Activated naive CD8-positive, alpha-beta T cell treated with anti-CD3 and anti-CD28 coated beads, Interleukin-2, amount 10 ng/mL, durations not matched to agents 7 days and 5 days (primary cell): ENCODE measurements around the gene TSPAN17. TPM values are rescaled to one million over a fixed set of nuclear protein-coding genes. Genes with fewer than 3 reads are reported as not detected.
A peak's percentile ranks its signal among the peaks of the same experiment; 100 is the strongest.

Experiments used
- ATAC-seq: fragments of 150-1000 bp; cut with Tn5 transposase; one replicate; pipeline ENCODE4 v1.10.0; 2021; ENCODE audit warnings: low read depth, moderate library complexity
- POLR2A ChIA-PET: fragments of 350-600 bp; sonication (Branson Sonifier 250); formaldehyde crosslinking; loops from one replicate; lab custom pipeline; 2021; ENCODE audit warnings: antibody characterized with exemption; lab: Charles Lee
- DNase-seq: peaks from one replicate; pipeline ENCODE4 v3.0.0; 2021
- H3K27ac Mint-ChIP-seq: one replicate; pipeline ENCODE4 v1.8.0; 2022; ENCODE audit warnings: mild to moderate bottlenecking, mixed read lengths
- H3K27me3 Mint-ChIP-seq: one replicate; pipeline ENCODE4 v1.8.0; 2022; ENCODE audit warnings: mild to moderate bottlenecking, moderate library complexity, mixed read lengths
- H3K36me3 Mint-ChIP-seq: one replicate; pipeline ENCODE4 v1.8.0; 2021; ENCODE audit warnings: mild to moderate bottlenecking, mixed read lengths
- H3K4me1 Mint-ChIP-seq: one replicate; pipeline ENCODE4 v1.8.0; 2021; ENCODE audit warnings: mixed read lengths
- H3K4me3 Mint-ChIP-seq: one replicate; pipeline ENCODE4 v1.8.0; 2022; ENCODE audit warnings: mild to moderate bottlenecking, moderate library complexity, mixed read lengths
- H3K9me3 Mint-ChIP-seq: one replicate; pipeline ENCODE4 v1.8.0; 2021; ENCODE audit warnings: mixed read lengths
- total RNA-seq, 2 experiments: library from RNA; stranded (reverse); gene quantifications; one replicate each; pipeline ENCODE4 v1.2.3, GENCODE V29; 2021

TSPAN17 gene
- total RNA-seq, 2 experiments from 2014 or later, result 39.6 to 40.7 TPM

DNA sequence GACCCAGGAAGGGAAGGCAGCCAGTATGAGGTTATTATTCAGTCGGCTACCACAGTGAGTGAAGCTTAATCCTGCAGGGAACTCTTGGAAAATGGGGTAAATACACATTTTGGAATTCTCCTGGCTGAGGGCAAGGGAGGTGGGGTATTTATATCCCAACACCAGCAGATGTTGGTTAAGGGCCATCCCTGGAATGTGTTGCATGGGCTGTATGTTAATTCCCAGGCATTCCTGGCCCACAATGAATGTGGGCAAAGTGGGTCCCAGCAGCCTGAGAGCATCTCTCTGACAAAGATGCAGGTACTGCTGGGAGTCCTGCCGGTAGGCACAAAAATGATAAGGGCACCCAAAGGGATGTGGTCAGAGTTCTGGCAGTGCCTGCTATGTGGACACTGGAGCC is 34.4 kb upstream of the TSPAN17 start:
- POLR2A ChIA-PET, result no interaction called here
- Mint-ChIP-seq H3K27ac (no peak overlapping the region), H3K9me3 (no peaks in the 10 kb centered on the region), H3K27me3 (peaks cover 53% of the 10 kb centered on the region), H3K4me1 (peaks cover 8% of the 10 kb centered on the region), H3K36me3 (no peaks in the 10 kb centered on the region), H3K4me3 (no peak overlapping the region)
- no peak for ATAC-seq
- DNase-seq, result no peak

DNA sequence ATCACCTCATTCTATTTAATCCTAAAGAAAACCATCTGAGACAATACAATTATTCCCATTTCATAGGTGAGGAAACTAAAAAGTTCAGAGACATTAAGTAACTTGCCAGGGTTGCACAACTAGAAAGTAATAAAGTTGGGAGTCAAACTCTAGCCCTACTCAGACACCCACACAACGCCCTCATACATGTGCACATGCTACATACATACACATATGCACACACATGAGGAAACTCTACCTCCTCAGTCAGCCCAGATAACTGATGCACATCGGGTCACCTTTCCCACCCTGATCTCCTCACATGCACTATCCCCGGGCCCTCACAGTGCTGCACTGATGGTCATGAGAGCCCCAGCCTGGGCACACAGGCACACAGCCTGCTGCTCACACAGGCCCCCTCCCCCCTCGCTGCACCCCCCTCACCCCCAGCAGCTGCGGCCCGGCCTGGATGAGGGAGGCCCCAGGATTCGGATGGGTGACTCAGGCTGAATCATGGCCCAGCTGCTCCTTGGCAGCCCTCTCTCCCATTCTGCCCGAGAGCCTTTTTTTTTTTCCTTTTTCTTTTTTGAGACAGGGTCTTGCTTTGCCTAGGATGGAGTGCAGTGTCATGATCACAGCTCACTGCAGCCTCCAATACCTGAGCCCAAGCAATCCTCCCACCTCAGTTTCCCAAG is 32.3 kb upstream of the TSPAN17 start:
- no peak overlapping the region for H3K4me3 Mint-ChIP-seq
- no peak for DNase-seq
- H3K9me3 Mint-ChIP-seq, result no peaks in the 10 kb centered on the region
- ATAC-seq, result no peak
- H3K27me3 Mint-ChIP-seq, result peaks cover 60% of the 10 kb centered on the region
- H3K36me3 Mint-ChIP-seq, result no peaks in the 10 kb centered on the region
- peaks cover 6% of the 10 kb centered on the region for H3K4me1 Mint-ChIP-seq
- H3K27ac Mint-ChIP-seq, result no peak overlapping the region
- POLR2A ChIA-PET, result no interaction called here

DNA sequence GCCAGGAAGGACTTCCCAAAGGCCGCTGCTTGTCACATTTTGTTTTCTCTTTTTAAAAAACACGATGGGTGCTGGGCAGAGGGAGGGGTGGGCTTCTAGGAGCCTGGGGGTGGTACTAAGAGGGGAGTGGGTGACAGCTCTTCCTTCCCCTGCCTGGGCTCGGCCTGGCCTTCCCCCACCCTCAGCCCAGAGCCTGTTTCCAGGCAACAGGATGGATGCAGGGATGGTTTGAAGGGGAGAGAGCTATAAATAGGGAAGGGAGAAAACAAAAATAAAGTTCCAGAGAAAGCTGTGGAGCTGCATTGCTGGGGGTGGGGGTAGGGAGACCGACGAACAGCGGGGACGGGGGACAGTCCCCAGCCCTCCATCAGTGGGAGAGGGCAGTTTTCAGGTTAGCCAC is 30.8 kb upstream of the TSPAN17 start:
- peaks cover 7% of the 10 kb centered on the region for H3K4me1 Mint-ChIP-seq
- H3K36me3 Mint-ChIP-seq, result peaks cover 2% of the 10 kb centered on the region
- ATAC-seq (no peak), DNase-seq (no peak)
- H3K27me3 Mint-ChIP-seq, result peaks cover 69% of the 10 kb centered on the region
- no peaks in the 10 kb centered on the region for H3K9me3 Mint-ChIP-seq
- no peak overlapping the region for H3K4me3 Mint-ChIP-seq
- POLR2A ChIA-PET, result no interaction called here
- H3K27ac Mint-ChIP-seq, result no peak overlapping the region

DNA sequence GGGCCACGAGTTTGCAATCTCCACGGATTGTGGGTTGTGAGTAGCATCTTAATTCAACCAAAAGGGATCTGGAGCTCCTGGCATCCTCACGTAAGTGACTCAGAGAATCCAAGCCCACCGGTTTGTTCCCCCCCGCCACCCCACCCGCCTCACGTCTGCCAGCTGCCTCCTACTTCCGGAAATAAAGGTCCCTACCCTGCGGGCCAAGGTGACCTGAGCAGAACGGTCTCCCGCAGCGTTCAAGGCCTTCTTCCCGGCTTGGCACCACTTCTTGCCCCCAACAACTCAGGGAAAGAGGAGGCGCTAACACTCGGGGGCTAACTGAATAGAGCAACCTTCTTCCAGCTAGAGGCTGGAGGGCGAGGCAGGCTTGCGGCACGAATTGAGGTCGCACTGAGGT is 28.5 kb upstream of the TSPAN17 start:
- peak overlapping the region; percentile 37 for H3K4me3 Mint-ChIP-seq
- peaks cover 2% of the 10 kb centered on the region for H3K36me3 Mint-ChIP-seq
- DNase-seq (no peak), ATAC-seq (no peak)
- peaks cover 7% of the 10 kb centered on the region for H3K4me1 Mint-ChIP-seq
- peaks cover 66% of the 10 kb centered on the region for H3K27me3 Mint-ChIP-seq
- H3K27ac Mint-ChIP-seq, result no peak overlapping the region
- POLR2A ChIA-PET, result interaction anchor here (1.1 kb wide), 1 partner anchor 12 kb away, joined by 3 read pairs; the partner anchor contains the start of genes EIF4E1B and SNCB
- H3K9me3 Mint-ChIP-seq, result no peaks in the 10 kb centered on the region

DNA sequence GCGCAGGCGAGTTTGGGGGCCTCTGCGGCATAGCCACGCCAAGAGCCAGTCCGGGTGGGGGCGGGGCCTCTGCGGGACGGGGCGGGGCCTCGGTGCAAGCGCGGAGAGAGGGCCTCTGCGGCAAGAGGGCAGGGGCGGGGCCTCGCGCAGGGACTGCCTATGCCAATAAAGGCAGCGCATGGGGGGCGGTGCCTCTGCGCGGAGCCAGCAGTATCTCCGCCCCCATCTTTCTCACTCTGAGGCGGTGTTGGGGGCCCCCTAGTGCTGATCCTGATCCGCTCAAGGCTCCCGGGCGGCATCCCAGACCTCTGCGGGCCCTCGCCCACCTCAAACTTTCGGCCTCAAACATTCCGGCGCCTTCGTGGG is 28.1 kb upstream of the TSPAN17 start:
- POLR2A ChIA-PET, result no interaction called here
- DNase-seq (peak; percentile 85), ATAC-seq (peak; percentile 95)
- peaks cover 2% of the 10 kb centered on the region for H3K36me3 Mint-ChIP-seq
- peaks cover 69% of the 10 kb centered on the region for H3K27me3 Mint-ChIP-seq
- H3K9me3 Mint-ChIP-seq, result no peaks in the 10 kb centered on the region
- no peak overlapping the region for H3K27ac Mint-ChIP-seq
- H3K4me1 Mint-ChIP-seq, result peaks cover 7% of the 10 kb centered on the region
- H3K4me3 Mint-ChIP-seq, result peak overlapping the region; percentile 37

DNA sequence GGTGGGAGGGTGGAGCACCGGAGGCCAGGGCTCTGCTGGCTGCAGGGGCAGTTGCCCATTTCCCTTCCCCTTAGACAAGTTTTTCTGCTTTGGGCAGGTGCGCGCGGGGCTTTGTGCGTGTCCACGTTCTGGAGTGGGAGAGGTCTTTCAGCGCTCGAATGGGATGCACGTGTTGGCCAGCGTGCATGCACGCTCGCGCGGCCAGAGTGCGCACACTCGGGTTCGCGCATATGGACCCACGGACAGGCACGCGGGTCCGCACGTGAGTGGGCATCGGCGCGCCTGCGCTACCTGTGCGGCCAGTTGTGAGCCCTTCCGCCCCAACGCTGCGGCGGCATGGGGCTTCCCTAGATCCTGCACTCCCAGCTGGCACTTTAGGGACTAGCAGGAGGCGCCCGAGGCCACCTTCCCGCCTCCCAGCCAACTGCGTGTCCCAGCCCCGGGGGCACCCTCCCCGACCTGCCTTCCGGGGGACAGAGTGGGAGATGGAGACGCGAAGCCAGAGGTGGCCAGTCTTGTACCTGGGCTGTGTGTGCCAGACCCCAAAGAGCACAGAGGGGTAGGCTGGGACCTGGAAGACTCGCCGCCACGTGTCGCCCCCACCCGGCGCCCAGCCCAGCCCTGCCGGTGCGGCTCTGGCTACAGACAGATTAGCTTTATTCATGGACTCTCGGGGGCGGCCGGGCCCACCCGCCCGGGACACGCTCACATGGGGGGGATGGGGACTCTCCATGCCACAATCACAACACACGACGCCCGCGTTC is 27.5 kb upstream of the TSPAN17 start:
- POLR2A ChIA-PET, result no interaction called here
- H3K36me3 Mint-ChIP-seq, result peaks cover 2% of the 10 kb centered on the region
- no peak for ATAC-seq
- DNase-seq, result no peak
- peaks cover 7% of the 10 kb centered on the region for H3K4me1 Mint-ChIP-seq
- H3K4me3 Mint-ChIP-seq, result peak overlapping the region; percentile 83
- H3K27me3 Mint-ChIP-seq, result peaks cover 74% of the 10 kb centered on the region
- H3K27ac Mint-ChIP-seq, result no peak overlapping the region
- no peaks in the 10 kb centered on the region for H3K9me3 Mint-ChIP-seq

DNA sequence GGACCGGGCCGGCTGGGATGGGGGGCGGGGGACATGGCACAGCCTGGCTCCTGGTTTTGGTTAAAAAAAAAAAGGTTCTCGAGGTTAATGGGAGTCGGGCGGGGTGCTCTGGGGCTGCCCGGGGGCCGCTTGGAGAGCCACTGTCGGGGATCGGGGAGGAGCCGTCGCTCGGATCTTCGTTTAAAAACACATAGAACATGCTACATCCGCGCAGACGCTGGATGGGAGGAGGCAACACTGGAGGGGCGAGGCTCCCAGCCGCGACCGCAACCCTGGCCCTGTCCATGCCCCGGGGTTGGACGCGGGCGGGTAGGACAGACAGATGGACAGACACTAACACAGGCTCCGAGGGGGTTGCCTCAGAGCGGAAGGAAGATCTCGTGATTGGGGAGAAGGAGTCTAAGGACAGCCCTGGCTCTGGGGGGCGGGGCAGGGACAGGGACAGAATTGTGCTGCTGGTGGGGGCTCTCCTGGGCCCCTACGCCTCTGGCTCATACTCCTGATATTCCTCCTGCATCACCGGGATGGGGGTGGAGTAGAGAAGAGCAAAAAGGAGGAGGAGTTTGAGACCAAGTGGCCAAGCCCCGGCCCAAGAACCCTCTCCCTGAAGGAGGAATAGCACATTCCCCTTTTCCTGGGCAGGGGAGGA is 26.8 kb upstream of the TSPAN17 start:
- Mint-ChIP-seq H3K27me3 (peaks cover 77% of the 10 kb centered on the region), H3K36me3 (peaks cover 2% of the 10 kb centered on the region), H3K27ac (no peak overlapping the region), H3K9me3 (no peaks in the 10 kb centered on the region), H3K4me1 (peaks cover 7% of the 10 kb centered on the region), H3K4me3 (peak overlapping the region; percentile 83)
- POLR2A ChIA-PET, result no interaction called here
- ATAC-seq (peak; percentile 26), DNase-seq (no peak)

DNA sequence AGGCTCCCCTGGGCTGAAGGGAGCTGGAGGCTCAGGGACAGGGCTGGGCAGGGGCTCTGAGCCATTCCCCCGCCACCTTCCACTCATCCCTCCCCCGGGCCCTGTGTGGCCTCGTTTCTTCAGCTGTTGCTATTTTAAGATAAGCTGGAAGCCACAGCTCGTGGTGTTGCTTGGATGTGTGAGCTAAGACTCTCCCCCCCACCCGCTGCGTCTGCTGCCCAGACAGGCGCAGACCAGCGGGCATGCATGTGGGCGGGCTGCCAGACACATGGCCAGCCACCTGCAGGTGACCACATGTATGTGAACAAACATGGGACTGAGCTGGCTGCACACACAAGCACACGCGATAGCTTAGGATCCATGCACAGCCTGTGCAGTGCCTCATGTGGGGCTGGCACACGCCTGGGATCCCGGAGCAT is 25.6 kb upstream of the TSPAN17 start:
- H3K4me3 Mint-ChIP-seq, result no peak overlapping the region
- peaks cover 7% of the 10 kb centered on the region for H3K4me1 Mint-ChIP-seq
- POLR2A ChIA-PET, result interaction anchor here (0.8 kb wide), 2 partner anchors 9 to 15 kb away, joined by 3 read pairs; partner anchors contain the start of genes EIF4E1B and SNCB
- no peaks in the 10 kb centered on the region for H3K9me3 Mint-ChIP-seq
- DNase-seq (no peak), ATAC-seq (no peak)
- peaks cover 74% of the 10 kb centered on the region for H3K27me3 Mint-ChIP-seq
- H3K36me3 Mint-ChIP-seq, result peaks cover 2% of the 10 kb centered on the region
- H3K27ac Mint-ChIP-seq, result no peak overlapping the region

DNA sequence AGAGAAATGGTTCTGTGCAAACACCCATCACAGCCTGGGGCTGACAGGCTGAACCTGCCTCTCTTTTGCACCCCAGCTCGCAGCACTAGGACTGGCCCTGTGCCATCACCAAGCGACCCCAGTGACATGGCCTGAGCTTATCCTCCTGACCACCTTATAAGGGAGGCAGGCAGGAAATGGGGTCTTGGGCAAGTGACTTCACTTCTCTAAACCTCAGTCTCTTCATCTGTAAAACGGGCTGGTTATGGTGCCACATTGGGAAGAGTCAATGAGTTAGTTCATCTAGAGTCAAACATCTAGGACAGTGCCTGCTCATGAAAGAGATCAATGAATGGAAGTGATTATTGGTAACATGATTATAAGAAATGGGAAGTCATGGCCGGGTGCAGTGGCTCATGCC is 23.1 kb upstream of the TSPAN17 start:
- POLR2A ChIA-PET, result no interaction called here
- Mint-ChIP-seq H3K4me3 (no peak overlapping the region), H3K27me3 (peaks cover 69% of the 10 kb centered on the region), H3K27ac (no peak overlapping the region), H3K36me3 (peaks cover 2% of the 10 kb centered on the region), H3K9me3 (no peaks in the 10 kb centered on the region), H3K4me1 (peaks cover 10% of the 10 kb centered on the region)
- DNase-seq, result no peak
- ATAC-seq, result no peak

DNA sequence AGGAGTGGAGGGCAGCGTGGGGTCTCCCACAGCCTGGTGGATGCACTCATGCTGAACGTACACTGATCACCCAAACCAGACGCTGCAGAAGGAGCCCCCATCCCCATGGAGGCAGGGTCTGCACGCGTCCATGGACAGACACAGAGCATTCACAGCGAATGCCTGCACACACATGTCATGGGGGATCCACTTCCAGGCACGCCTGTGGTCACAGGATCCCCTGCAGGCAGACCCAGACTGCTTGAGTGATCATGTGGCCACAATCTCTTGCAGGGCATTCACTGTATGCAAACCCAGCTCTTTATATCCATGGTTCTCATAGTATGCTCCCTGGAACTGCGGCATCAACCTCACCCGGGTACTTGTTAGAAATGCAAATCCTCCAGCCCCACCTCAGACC is 22.3 kb upstream of the TSPAN17 start:
- Mint-ChIP-seq H3K4me1 (peaks cover 10% of the 10 kb centered on the region), H3K4me3 (no peak overlapping the region), H3K27ac (no peak overlapping the region), H3K36me3 (peaks cover 2% of the 10 kb centered on the region), H3K27me3 (peaks cover 69% of the 10 kb centered on the region), H3K9me3 (no peaks in the 10 kb centered on the region)
- DNase-seq (no peak), ATAC-seq (no peak)
- POLR2A ChIA-PET, result no interaction called here

DNA sequence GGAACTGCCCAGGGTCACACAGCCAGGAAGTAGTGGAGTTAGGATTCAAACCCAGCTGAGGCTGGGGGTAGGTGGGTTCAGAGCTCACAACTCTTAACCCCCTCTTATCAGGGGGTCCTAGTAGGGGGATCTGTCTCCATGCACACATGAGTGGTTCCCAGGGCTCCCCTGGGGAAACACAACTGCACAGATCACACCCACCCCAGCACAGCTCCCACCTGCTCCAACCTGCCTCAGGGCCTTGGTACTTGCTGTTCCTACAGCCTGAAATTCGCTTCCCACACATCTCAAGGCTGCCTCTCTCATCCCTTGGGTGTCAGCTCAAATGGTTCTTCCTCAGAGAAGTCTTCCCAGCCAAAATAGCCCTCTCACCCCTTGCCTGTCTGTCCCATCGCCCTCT is 21.8 kb upstream of the TSPAN17 start:
- peaks cover 8% of the 10 kb centered on the region for H3K4me1 Mint-ChIP-seq
- ATAC-seq (no peak), DNase-seq (no peak)
- H3K9me3 Mint-ChIP-seq, result no peaks in the 10 kb centered on the region
- H3K27ac Mint-ChIP-seq, result no peak overlapping the region
- H3K27me3 Mint-ChIP-seq, result peaks cover 64% of the 10 kb centered on the region
- no peaks in the 10 kb centered on the region for H3K36me3 Mint-ChIP-seq
- POLR2A ChIA-PET, result no interaction called here
- H3K4me3 Mint-ChIP-seq, result no peak overlapping the region

DNA sequence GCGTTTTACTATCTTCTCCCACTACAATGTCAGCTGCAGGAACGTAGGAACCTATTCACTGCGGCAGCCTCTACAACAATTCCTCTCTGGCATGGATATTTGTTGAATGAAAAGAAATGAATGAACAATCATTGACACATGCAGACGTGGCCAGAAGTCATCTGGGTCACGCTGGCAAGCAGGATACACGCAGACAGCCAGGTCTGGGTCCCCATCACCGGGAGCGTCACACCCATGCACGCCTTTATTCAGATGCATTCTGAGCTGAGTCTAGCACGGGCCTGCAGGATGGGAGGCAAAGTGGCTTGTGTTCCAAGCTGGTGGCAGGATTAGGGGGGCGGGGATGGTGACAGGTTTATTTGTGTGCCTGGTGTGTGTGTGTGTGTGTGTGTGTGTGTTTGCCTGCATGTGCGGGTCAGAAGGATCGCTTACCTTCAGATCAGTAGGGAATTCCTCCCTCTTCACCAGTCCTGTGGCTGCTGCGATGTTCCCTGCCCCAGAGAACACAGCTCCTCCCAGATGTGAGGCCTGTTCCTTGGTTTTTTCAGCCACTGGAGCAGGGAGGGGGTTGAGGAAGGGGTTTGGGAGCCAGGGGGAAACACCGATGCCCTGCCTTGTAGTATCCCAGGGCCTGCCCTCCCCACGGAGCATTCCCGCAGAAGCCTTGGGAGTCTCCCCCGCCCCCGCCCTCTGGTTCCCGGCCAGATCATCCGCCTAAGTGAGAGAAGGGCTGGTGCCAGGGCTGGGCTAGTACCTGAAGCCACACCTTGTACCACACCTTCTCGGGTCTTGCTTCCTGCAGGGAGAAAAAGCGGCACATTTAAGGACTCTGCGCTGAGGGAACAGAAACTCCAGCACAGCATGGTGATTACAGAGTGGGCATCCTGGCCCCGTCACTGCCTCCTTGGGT is 21.1 kb upstream of the TSPAN17 start:
- no peak for DNase-seq
- POLR2A ChIA-PET, result no interaction called here
- H3K27ac Mint-ChIP-seq, result no peak overlapping the region
- peaks cover 10% of the 10 kb centered on the region for H3K4me1 Mint-ChIP-seq
- no peak for ATAC-seq
- H3K9me3 Mint-ChIP-seq, result no peaks in the 10 kb centered on the region
- H3K36me3 Mint-ChIP-seq, result no peaks in the 10 kb centered on the region
- peaks cover 66% of the 10 kb centered on the region for H3K27me3 Mint-ChIP-seq
- H3K4me3 Mint-ChIP-seq, result no peak overlapping the region

DNA sequence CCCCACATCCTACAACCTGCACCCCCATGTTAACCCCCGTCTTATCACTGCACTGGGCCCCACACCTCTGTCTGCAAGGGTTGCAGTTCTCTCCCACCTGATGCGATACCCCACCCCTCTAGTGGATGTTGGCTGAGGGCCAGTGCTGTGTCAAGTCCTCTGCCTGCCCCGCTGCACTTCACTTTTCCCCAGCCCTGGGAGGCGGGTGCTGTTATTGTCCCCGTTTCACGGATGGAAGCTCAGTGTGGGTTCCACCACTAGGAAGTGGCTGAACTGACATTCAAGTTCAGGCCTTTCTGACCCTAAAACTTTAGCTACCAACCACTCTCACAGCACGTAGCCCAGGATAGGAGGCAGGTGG is 20.4 kb upstream of the TSPAN17 start:
- Mint-ChIP-seq H3K36me3 (no peaks in the 10 kb centered on the region), H3K4me1 (peaks cover 10% of the 10 kb centered on the region), H3K9me3 (no peaks in the 10 kb centered on the region), H3K27ac (no peak overlapping the region), H3K27me3 (peaks cover 66% of the 10 kb centered on the region), H3K4me3 (no peak overlapping the region)
- ATAC-seq, result no peak
- POLR2A ChIA-PET, result no interaction called here
- no peak for DNase-seq
